GM18502 (cell line): ENCODE measurements around the gene FSTL5.
"Not testable (repeated sequence)": the region's sequence is repeated elsewhere in the genome, so short reads cannot be mapped to it uniquely, and the experiment has no call there.

Experiments used
- ATAC-seq: cut with Tn5 transposase; IDR thresholded peaks from one replicate; pipeline ENCODE4 v1.9.1; 2021; ENCODE audit warnings: mild to moderate bottlenecking; ENCODE audit not compliant: unreplicated experiment, poor library complexity

Gene FSTL5

GRCh38 chr4:162104459-162105124 lies 59.2 kb downstream of the FSTL5 start:
- no peak for ATAC-seq

- not testable (repeated sequence) for ATAC-seq
Observed at GRCh38 chr4:162103908-162104307, 59.9 kb downstream of the FSTL5 start.

GRCh38 chr4:162102713-162103112 lies 61.1 kb downstream of the FSTL5 start:
- ATAC-seq: no peak

DNA sequence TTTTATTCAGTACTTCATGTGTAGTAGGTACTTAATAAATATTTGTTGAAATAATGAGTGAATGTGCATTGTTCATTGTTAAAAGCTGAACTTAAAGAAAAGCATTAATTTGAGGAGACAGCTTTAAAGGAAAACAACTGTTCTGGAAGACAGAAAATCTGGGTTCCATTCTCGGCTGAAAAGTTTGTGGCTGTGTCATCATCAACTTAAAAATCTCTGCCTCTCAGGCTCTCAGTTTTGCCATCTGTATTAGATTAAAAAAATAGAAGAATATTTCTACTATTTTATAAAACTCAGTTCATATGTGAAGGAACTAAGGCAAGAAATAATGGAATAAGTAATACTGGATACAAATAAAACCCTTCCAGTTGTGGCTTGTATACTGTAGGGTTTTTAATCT lies 62.5 kb downstream of the FSTL5 start:
- ATAC-seq: no peak

DNA sequence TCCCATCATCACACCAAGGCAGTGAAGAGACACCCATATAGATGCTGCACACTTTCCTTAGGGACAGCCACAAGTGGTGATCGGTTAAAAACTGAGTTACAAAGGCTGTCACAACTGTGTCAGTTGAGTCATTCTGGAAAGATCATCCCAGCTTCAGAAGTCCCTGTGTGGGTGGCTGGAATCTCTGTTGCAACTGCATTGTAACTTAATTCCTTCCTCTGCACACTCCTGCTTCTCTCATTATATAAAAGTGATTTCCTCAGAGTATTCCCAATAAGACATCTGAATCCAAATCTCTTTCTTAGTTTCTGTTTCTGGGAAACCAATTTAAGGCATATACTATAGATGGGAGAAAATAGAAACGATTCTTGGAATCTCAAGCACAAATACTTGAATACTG lies 88.1 kb downstream of the FSTL5 start:
- no peak for ATAC-seq

DNA sequence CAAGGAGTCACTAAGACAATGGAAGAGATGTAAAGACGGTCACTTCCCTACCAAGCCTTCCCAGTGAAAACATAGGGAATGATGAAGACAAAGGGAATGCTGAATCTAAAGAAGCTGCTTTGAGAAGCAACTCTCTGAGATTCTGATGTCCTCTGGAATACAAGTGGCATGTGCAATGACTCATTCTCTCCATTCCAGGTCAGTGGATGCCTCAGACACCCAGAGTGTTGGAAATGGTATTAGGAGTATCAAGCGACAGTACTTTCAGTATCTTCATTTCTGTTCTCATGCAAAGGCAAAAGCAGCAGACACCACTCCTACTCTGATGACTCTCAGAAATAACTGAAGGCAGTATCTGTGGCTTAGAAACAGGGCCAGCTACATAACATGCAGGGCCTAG lies 102.6 kb downstream of the FSTL5 start:
- no peak for ATAC-seq

GRCh38 chr4:162059656-162060055 lies 104.1 kb downstream of the FSTL5 start:
- no peak for ATAC-seq

GRCh38 chr4:162056990-162057389 lies 106.8 kb downstream of the FSTL5 start:
- no peak for ATAC-seq

- no peak for ATAC-seq
Observed at GRCh38 chr4:162046135-162046534, 117.7 kb downstream of the FSTL5 start.

DNA sequence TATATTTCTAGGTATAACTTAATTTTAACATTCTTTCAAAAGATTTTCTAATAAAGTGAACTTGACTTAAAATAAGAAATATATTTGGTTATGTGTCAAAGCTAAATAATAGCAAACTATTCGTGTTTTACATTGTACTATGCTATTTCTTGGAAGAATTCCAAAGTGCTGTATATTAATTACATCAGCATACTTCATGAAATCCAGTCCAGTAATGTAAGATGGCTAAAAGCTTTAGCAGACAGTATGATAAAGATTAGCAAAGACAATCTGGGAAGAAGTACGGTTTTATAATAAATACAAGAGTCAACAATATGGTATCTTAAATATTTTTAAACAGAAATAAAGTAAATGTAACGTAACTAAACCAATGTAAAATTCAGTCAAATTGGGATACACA lies 125.7 kb downstream of the FSTL5 start:
- ATAC-seq: no peak

DNA sequence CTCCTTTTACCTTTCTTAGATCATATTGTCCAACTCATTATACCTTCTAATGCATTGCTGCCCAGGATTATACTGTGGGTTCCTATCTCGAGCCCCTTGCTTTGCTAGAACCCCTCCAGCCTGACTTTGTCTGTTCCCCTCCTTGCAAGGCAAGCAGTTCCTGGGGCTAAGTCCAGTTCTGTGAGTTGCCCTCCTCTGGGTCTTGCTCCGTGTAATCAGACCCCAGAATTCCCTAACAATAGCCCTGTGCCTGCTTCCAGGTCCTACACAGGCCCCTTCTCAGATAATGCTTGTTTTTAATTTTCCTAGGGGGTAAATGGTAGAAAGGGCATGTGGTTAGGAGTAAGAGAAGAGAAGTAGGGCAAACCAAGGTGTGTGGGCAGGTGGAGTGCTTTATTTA lies 145.9 kb downstream of the FSTL5 start:
- ATAC-seq: no peak

DNA sequence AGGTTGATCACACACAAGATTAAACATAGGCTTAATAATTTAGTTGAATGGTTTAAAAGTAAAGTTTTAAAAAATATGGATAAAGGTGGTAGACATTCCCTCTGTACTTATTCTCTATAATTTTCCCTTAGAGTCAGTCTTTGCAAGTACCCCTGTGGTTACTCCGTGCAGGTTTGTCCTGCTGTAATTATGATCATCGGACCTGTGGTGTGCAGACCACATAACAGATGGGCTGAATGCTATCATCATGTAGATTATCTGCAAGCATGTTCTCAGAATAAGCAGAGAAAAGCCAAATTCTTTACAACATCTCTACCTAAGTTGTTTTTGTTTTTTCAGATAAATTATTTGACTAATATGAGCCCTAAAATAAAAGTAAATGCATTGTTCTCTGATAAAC lies 146.8 kb downstream of the FSTL5 start:
- no peak for ATAC-seq

GRCh38 chr4:162016219-162016618 lies 147.6 kb downstream of the FSTL5 start:
- ATAC-seq: no peak

DNA sequence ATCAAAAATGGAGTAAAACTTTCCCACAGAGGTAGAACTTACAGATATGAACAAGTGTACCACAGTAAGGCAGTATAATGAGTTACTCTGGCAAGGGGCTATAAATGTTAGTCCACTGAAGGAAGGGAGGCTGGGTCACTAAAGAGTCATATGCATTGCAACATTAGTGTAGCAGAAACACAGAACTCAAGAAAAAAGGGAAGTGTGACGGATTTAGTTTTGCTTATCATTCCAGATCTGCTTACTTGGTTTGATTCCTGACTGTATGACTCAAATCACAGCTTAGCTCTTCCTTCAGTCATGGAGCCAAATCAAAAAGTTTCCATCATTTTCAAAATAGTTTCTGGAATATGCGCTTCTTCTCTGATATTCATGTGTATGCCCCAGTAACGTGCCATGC lies 148.7 kb downstream of the FSTL5 start:
- ATAC-seq: peak; percentile 67

DNA sequence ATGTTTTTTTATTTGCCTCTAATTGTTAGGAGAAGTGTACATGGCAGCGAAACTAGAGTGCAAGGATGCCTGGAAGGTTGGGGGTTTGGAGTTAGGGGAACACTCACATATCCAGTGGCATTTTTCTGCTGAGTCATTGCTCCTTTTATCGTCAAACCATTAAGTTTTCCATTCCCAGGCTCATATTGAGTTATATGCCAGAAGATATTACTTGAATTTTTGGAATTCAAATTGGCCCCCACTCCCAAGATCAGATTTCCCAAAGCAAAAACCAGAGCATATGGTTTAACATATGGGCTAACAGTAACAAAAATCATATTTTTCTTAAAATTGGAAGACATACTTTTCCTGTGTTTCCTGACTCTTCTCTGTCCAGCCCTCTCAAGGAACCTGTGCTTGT lies 152.7 kb downstream of the FSTL5 start:
- no peak for ATAC-seq

GRCh38 chr4:162010362-162010761 lies 153.4 kb downstream of the FSTL5 start:
- no peak for ATAC-seq

DNA sequence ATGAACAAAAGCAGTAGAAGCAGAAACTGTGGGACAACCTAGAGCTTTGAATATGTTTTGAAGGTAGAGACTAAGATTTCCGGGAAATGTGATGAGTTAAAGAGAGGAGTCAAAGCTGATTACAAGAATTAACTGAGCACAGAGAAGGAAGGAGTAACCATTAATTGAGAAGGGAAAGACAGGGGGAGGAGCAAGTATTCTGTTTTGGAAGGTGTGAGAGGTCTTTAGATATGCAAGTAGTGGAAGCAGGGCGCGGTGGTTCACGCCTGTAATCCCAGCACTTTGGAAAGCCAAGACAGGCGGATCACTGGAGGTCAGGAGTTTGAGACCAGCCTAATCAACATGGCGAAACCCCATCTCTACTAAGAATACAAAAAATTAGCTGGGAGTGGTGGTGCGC lies 171.5 kb downstream of the FSTL5 start:
- no peak for ATAC-seq

GRCh38 chr4:161991811-161992210 lies 172.0 kb downstream of the FSTL5 start:
- ATAC-seq: no peak

DNA sequence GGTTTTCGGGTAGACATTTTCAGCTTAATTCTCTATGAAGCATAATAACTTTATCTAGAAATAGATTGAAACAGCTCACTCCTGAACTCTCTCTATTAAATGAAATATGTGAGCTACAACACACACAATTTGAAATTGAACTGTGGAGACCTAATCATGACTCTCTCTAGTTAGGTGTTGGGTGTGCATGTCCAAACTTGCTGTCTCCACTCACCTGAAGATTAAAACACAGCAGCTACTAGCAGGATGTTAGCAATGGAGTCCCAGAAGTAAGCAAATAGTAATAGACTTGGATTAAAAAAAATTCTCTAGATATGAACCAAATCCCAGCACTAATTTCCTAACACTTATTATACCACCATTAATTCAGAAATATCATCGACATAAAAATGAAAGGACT lies 173.1 kb downstream of the FSTL5 start:
- no peak for ATAC-seq

DNA sequence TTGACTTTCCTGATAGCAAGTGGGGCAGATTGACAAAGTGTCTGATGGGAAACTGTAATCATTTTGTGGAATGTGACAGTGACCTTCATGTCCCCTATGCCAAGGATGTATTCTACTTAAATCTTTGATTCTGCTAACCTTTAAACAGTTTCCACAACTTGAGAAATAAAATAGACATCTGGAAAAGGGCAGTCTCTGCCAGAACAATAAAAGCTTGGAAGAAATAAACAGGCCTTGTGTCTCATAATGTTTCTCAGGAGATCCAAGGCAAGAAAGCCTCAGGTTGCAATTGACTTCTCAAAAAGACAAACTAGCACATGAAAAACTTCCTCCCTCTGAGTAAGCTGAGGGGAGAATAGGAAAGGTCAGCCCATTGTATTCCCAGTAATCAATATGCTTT lies 174.9 kb downstream of the FSTL5 start:
- ATAC-seq: no peak

DNA sequence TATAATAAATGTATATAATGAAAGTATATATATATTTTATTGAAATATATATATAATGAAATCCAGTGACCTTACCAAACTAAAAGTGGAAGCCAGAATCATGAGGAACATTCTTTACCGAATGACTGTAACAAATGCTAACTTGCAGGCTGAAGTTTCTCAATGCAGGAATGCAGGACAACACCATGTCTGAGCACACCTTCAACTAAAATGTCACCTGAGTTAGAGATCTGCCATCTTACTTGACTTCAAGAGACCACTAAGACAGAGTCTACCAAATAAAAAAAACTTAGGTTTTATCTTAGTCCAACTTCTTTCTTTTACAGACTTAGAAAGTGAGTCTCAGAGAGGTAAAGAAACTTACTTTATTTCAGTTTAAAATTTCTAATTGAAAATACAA lies 176.2 kb downstream of the FSTL5 start:
- ATAC-seq: no peak

DNA sequence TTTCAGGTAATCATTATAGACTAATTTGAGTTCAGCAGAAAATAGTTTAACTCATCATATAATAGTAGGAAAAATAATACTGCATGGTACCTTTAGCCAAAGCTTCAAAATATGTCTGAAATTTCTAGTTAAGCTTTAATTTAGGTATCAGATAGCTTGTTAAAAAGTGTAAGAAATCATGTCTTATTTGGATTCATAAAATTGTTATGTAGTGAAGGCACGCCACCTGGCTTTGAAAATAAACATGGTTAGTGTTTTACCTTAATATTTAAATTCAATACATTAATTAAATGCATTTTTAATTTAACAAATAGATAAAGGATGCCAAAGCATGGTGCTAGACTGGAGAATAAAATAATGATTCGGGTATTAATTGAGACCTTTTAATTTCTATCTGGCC lies 211.4 kb downstream of the FSTL5 start:
- ATAC-seq: no peak
